Kidney (tissue), 2 donors: Measurements from ENCODE around the gene FAM25C. TPM values are rescaled to one million over a fixed set of nuclear protein-coding genes. Genes with fewer than 3 reads are reported as not detected.

Source experiments
- polyA plus RNA-seq: library from polyadenylated mRNA; stranded (reverse); fragments of 350-450 nt; fragmentation: Illumina TruSeq; extraction: RNeasy Lipid Tissue Mini Kit (QIAGEN cat#74804); gene quantifications from one replicate; pipeline ENCODE4 v1.2.3, GENCODE V29; 2014; ENCODE audit warnings: low read depth, low replicate concordance; ENCODE audit not compliant: insufficient read depth
- total RNA-seq: library from RNA; stranded (reverse); fragmentation: NEBNext Ultra II Directional; extraction: Animal tissue kit (Norgen Biotek cat#: 25700); gene quantifications from one replicate; pipeline ENCODE4 v1.2.1, GENCODE V29; 2021
- donor health status: DM: yes; HTN: yes; CAD: no.

FAM25C gene
- total and polyA plus RNA-seq, 2 donors from 2014 or later: not detected

Other genes starting within 250 kb of the FAM25C start
- gene SYT15B, start 236.2 kb downstream of the FAM25C start, total RNA-seq: 5.7 TPM
- 0.39 TPM for gene SYT15B, start 236.2 kb downstream of the FAM25C start, polyA plus RNA-seq
- not detected for gene NPY4R2, start 81.1 kb downstream of the FAM25C start, total RNA-seq
- gene NPY4R2, start 81.1 kb downstream of the FAM25C start, polyA plus RNA-seq: not detected